ENCODE results near the gene CEP72. TPM values are rescaled to one million over a fixed set of nuclear protein-coding genes. Genes with fewer than 3 reads are reported as not detected.

Gene CEP72
- total RNA-seq, 4 donors from 2014 or later: 7.2 to 11.9 (median 9.2) TPM

GRCh38 chr5:570886-571285, 41.3 kb upstream of the CEP72 start:
- intact Hi-C loops (cut with DNase I; ENCODE audit: low total_unique reads): no loop called here
- TF ChIP-seq, protein P1, sequence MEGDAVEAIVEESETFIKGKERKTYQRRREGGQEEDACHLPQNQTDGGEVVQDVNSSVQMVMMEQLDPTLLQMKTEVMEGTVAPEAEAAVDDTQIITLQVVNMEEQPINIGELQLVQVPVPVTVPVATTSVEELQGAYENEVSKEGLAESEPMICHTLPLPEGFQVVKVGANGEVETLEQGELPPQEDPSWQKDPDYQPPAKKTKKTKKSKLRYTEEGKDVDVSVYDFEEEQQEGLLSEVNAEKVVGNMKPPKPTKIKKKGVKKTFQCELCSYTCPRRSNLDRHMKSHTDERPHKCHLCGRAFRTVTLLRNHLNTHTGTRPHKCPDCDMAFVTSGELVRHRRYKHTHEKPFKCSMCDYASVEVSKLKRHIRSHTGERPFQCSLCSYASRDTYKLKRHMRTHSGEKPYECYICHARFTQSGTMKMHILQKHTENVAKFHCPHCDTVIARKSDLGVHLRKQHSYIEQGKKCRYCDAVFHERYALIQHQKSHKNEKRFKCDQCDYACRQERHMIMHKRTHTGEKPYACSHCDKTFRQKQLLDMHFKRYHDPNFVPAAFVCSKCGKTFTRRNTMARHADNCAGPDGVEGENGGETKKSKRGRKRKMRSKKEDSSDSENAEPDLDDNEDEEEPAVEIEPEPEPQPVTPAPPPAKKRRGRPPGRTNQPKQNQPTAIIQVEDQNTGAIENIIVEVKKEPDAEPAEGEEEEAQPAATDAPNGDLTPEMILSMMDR (IDR thresholded peaks at IDR 0.05): no peak
- no peak for TF ChIP-seq POLR2A (IDR thresholded peaks at IDR 0.05)
- 90 to 91% methylated on average over 8 of the region's 8 CpGs for WGBS, 2 donors
- no peak overlapping the region for H3K4me3 ChIP-seq (ENCODE audit: low read depth, poor library complexity, severe bottlenecking)
- peak in 1 of 2 donors; percentile 63 for DNase-seq (ENCODE audit: low spot score in 2 of 2)

- TF ChIP-seq POLR2A (IDR thresholded peaks at IDR 0.05): no peak
- TF ChIP-seq, protein P1 (IDR thresholded peaks at IDR 0.05): no peak
- WGBS, 2 donors: 88 to 91% methylated on average over 11 to 13 of the region's 13 CpGs
- H3K4me3 ChIP-seq (ENCODE audit: low read depth, poor library complexity, severe bottlenecking): no peak overlapping the region
- peak in 1 of 2 donors; percentile 40 for DNase-seq (ENCODE audit: low spot score in 2 of 2)
- intact Hi-C loops (cut with DNase I; ENCODE audit: low total_unique reads): no loop called here
Measured at GRCh38 chr5:571791-572190, 40.3 kb upstream of the CEP72 start.

DNA sequence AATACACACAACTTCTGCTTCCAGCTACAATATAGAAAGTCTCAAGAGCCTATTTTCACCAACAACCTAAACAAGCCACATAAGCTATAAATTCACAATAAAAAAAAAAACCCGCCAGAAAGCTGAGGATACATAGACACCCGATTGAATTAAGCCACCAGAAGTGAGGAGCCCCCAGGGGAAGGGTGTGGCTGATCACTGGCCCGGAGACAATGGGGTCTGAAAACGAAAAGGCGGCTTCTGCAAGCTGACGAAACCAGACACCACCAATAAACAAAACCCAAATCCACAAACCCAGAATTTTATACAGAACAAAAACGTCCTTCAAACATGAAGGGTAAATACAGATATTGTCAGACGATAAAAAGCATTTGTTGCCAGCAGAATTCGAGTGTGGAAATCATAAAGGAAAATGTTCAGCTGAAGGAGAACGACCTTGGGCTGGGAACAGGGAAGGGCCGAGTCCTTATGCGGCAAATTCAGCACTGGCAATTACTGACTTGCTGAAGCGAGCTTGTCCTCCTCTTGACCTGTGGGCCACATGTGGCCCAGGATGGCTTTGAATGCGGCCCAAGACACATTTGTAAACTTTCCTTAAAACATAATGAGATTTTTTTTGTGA, 39.6 kb upstream of the CEP72 start:
- DNase-seq (ENCODE audit: low spot score in 2 of 2): no peak
- whole genome bisulfite sequencing, 2 donors: 46 to 47% methylated on average over 14 of the region's 14 CpGs
- intact Hi-C loops (cut with DNase I; ENCODE audit: low total_unique reads): no loop called here

GRCh38 chr5:573206-573605, 38.9 kb upstream of the CEP72 start:
- WGBS, 2 donors: 89 to 93% methylated on average over 12 of the region's 12 CpGs
- TF ChIP-seq, protein P1 (IDR thresholded peaks at IDR 0.05): no peak
- no peak for TF ChIP-seq POLR2A (IDR thresholded peaks at IDR 0.05)
- intact Hi-C loops (cut with DNase I; ENCODE audit: low total_unique reads): no loop called here
- DNase-seq (ENCODE audit: low spot score in 2 of 2): peak in 1 of 2 donors; percentile 28
- no peak overlapping the region for H3K4me3 ChIP-seq (ENCODE audit: low read depth, poor library complexity, severe bottlenecking)

More for the DNA sequence above, 39.6 kb upstream of the CEP72 start:
- no peak overlapping the region for H3K4me3 ChIP-seq (ENCODE audit: low read depth, poor library complexity, severe bottlenecking)
- TF ChIP-seq, protein P1 (IDR thresholded peaks at IDR 0.05): no peak
- no peak for TF ChIP-seq POLR2A (IDR thresholded peaks at IDR 0.05)

- peak in 1 of 2 donors; percentile 76 for DNase-seq (ENCODE audit: low spot score in 2 of 2)
- no peak overlapping the region for H3K4me3 ChIP-seq (ENCODE audit: low read depth, poor library complexity, severe bottlenecking)
- intact Hi-C loops (cut with DNase I; ENCODE audit: low total_unique reads): no loop called here
- WGBS, 2 donors: 37 to 43% methylated on average over 15 to 16 of the region's 16 CpGs
- TF ChIP-seq POLR2A (IDR thresholded peaks at IDR 0.05): no peak
- TF ChIP-seq, protein P1 (IDR thresholded peaks at IDR 0.05): no peak
Measured at GRCh38 chr5:573976-574375, 38.2 kb upstream of the CEP72 start.

DNA sequence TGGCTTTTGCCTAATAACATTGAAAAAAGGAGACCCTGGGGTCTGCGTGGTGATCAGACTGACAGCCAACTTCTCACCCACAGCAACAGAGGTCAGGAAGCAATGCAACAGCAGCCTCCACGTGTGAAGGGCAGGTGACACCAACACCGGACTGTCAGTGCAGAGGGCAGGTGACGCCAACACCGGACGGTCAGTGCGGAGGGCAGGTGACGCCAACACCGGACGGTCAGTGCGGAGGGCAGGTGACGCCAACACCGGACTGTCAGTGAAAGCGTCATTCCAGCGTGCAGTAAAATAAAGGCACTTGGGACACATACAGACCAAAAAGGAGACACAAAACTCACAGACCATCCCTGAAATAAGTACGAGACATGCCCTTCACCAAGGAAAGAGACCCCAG, 37.2 kb upstream of the CEP72 start:
- H3K4me3 ChIP-seq (ENCODE audit: low read depth, poor library complexity, severe bottlenecking): no peak overlapping the region
- intact Hi-C loops (cut with DNase I; ENCODE audit: low total_unique reads): no loop called here
- no peak for TF ChIP-seq POLR2A (IDR thresholded peaks at IDR 0.05)
- TF ChIP-seq, protein P1 (IDR thresholded peaks at IDR 0.05): no peak
- peak in 1 of 2 donors; percentile 64 for DNase-seq (ENCODE audit: low spot score in 2 of 2)
- 92 to 93% methylated on average over 16 of the region's 16 CpGs for WGBS, 2 donors
